OCI-LY1 (cell line): ENCODE measurements around the gene SORCS3.

ENCODE experiments used
- H2AFZ ChIP-seq: fragments of 200-600 bp; sonication (generic), shearing (Covaris generic); 2 replicates; pipeline ENCODE4 v1.6.0; 2014; ENCODE audit warnings: antibody characterized with exemption, mild to moderate bottlenecking, low read length
- H3F3A ChIP-seq: fragments of 200-600 bp; sonication (generic), shearing (Covaris generic); 2 replicates; pipeline ENCODE4 v1.6.0; 2014; ENCODE audit warnings: mild to moderate bottlenecking, antibody characterized with exemption, low read length, moderate library complexity; ENCODE audit not compliant: insufficient read depth
- H3K27ac ChIP-seq: fragments of 200-600 bp; sonication (generic); 2 replicates; pipeline ENCODE4 v1.5.1; 2014; ENCODE audit warnings: low read length, mixed run types, mild to moderate bottlenecking, low read depth; ENCODE audit not compliant: poor library complexity, severe bottlenecking
- H3K27me3 ChIP-seq: fragments of 200-600 bp; sonication (generic); 2 replicates; pipeline ENCODE4 v1.6.0; 2014; ENCODE audit warnings: antibody characterized with exemption, mild to moderate bottlenecking, low read length, moderate library complexity; ENCODE audit not compliant: insufficient read depth
- H3K36me3 ChIP-seq: fragments of 200-600 bp; sonication (generic); 2 replicates; pipeline ENCODE4 v1.6.1; 2014; ENCODE audit warnings: mild to moderate bottlenecking, antibody characterized with exemption, low read length, moderate library complexity, mixed read lengths; ENCODE audit not compliant: insufficient read depth
- H3K4me1 ChIP-seq: fragments of 200-600 bp; sonication (generic); 2 replicates; pipeline ENCODE4 v1.5.1; 2014; ENCODE audit warnings: mild to moderate bottlenecking, low read length, moderate library complexity; ENCODE audit not compliant: insufficient read depth, severe bottlenecking
- H3K4me2 ChIP-seq: fragments of 200-600 bp; sonication (generic), shearing (Covaris generic); 2 replicates; pipeline ENCODE4 v1.6.1; 2014; ENCODE audit warnings: low read length
- H3K4me3 ChIP-seq: fragments of 200-600 bp; sonication (generic); 2 replicates; pipeline ENCODE4 v1.5.1; 2014; ENCODE audit warnings: low read length, low read depth, mild to moderate bottlenecking, mixed read lengths; ENCODE audit not compliant: poor library complexity, severe bottlenecking
- H3K79me2 ChIP-seq: fragments of 200-600 bp; shearing (Covaris generic); 2 replicates; pipeline ENCODE4 v1.6.1; 2016; ENCODE audit warnings: mixed run types, low read length, mixed read lengths; ENCODE audit not compliant: insufficient read depth
- H3K9ac ChIP-seq: fragments of 200-600 bp; sonication (generic), shearing (Covaris generic); 2 replicates; pipeline ENCODE4 v1.6.1; 2014; ENCODE audit warnings: mild to moderate bottlenecking, low read length, mixed read lengths
- H3K9me2 ChIP-seq: fragments of 200-600 bp; sonication (generic), shearing (Covaris generic); 2 replicates; pipeline ENCODE4 v1.6.1; 2014; ENCODE audit warnings: low read depth, mild to moderate bottlenecking, low read length, mixed read lengths
- H3K9me3 ChIP-seq: fragments of 200-600 bp; shearing (Covaris generic); 2 replicates; pipeline ENCODE4 v1.6.1; 2014; ENCODE audit warnings: low read length, mixed read lengths
- H4K20me1 ChIP-seq: fragments of 200-600 bp; sonication (generic), shearing (Covaris generic); 2 replicates; pipeline ENCODE4 v1.6.0; 2016; ENCODE audit warnings: mild to moderate bottlenecking, low read length; ENCODE audit not compliant: insufficient read depth
- EZH2 ChIP-seq: fragments of 200-600 bp; sonication (generic), shearing (Covaris generic); IDR thresholded peaks from 2 replicates; pipeline ENCODE4 v1.8.0; 2017; ENCODE audit warnings: borderline replicate concordance, mixed run types, mild to moderate bottlenecking, antibody characterized with exemption, low read length, moderate library complexity, mixed read lengths
- TF ChIP-seq, protein P1 (sequence below): fragments of 200-600 bp; sonication (generic), shearing (Covaris generic); IDR thresholded peaks from 2 replicates; pipeline ENCODE4 v1.5.1; 2017; ENCODE audit warnings: mild to moderate bottlenecking, antibody characterized with exemption, low read length, moderate library complexity, mixed read lengths

The SORCS3 gene

DNA sequence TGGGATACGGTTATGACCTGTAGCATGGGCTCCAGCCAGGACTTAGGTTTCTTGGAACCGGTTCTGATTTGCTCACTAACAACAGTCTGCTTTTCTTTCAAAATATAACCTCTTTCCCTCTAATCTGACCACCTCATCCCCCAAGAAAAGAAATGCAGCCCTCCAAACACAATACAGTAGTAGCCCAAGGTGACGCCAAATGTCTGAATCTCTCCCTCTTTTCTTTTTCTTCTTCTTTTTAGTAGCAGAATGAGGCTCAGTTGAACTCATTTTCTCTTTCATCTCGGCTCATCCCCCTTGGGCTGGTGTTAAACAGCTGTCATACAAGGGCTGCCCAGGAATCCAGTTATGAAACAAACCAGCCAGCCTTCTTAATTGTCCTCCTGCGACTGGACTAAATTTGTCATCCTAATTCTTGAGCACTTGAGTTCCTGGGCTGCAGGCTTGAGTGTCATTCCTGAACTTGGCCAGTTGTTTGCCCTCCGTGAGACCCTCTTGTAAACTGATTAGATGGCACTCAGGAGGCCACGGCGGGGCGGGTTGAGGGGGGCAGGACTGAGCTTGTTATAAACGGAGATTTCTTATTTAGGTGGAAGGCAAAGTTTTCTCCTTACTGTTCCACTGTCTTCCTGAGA, 94.8 kb downstream of the SORCS3 start:
- Histone ChIP-seq H3K79me2 (no peaks in the 10 kb centered on the region), H3K9me2 (no peaks in the 10 kb centered on the region), H3K4me2 (no peak overlapping the region), H3K4me1 (no peaks in the 10 kb centered on the region), H3K4me3 (no peak overlapping the region), H3K9me3 (no peaks in the 10 kb centered on the region), H4K20me1 (no peaks in the 10 kb centered on the region), H3K27me3 (no peaks in the 10 kb centered on the region), H3F3A (no peaks in the 10 kb centered on the region), H2AFZ (no peak overlapping the region), H3K9ac (no peak overlapping the region), H3K36me3 (no peaks in the 10 kb centered on the region), H3K27ac (no peak overlapping the region)
- no peak for TF ChIP-seq EZH2
- TF ChIP-seq, protein P1, sequence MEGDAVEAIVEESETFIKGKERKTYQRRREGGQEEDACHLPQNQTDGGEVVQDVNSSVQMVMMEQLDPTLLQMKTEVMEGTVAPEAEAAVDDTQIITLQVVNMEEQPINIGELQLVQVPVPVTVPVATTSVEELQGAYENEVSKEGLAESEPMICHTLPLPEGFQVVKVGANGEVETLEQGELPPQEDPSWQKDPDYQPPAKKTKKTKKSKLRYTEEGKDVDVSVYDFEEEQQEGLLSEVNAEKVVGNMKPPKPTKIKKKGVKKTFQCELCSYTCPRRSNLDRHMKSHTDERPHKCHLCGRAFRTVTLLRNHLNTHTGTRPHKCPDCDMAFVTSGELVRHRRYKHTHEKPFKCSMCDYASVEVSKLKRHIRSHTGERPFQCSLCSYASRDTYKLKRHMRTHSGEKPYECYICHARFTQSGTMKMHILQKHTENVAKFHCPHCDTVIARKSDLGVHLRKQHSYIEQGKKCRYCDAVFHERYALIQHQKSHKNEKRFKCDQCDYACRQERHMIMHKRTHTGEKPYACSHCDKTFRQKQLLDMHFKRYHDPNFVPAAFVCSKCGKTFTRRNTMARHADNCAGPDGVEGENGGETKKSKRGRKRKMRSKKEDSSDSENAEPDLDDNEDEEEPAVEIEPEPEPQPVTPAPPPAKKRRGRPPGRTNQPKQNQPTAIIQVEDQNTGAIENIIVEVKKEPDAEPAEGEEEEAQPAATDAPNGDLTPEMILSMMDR = no peak

DNA sequence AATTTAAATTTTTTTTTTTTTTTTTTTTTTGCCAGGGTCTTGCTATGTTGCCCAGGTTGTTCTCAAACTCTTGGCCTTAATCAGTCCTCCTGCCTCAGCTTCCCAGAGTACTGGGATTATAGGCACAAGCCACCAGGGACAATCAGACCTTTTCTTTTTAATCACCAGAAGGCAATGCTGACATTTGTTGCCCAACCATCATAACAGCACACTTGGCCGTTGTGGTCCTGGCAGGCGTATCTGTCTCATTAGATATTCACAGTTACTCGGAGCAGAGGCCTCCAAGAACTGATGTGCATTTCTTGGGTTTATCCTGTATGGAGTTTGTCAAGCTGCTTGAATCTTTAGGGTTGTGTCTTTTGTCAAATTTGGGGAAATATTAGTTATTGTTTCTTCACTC, 100.0 kb downstream of the SORCS3 start:
- Histone ChIP-seq H3F3A (no peaks in the 10 kb centered on the region), H3K9ac (no peak overlapping the region), H3K4me3 (no peak overlapping the region), H3K79me2 (no peaks in the 10 kb centered on the region), H3K9me3 (no peaks in the 10 kb centered on the region), H3K4me1 (no peaks in the 10 kb centered on the region), H2AFZ (no peak overlapping the region), H3K36me3 (no peaks in the 10 kb centered on the region), H3K9me2 (no peaks in the 10 kb centered on the region), H4K20me1 (no peaks in the 10 kb centered on the region), H3K4me2 (no peak overlapping the region), H3K27ac (no peak overlapping the region), H3K27me3 (no peaks in the 10 kb centered on the region)
- no peak for TF ChIP-seq EZH2
- TF ChIP-seq, protein P1 = no peak

DNA sequence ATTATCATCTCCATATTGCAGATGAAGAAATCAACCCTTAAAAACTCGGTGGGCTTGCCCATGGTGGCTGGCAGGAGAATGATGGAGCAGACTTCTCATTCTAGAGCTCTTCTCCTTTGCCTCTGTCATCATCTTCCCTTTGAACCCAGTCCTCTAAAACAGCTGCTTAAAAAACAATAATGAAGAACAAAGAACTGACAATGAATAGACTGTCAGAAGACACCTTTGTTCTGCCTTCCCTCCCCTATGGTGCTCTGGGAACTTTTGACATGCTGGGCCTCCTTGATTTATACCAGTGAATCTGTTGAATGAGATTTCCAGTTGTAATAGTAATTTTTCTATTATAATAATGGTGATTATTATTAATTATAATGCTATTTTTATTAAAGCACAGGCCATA, 103.0 kb downstream of the SORCS3 start:
- Histone ChIP-seq H4K20me1 (no peaks in the 10 kb centered on the region), H3K36me3 (no peaks in the 10 kb centered on the region), H3F3A (no peaks in the 10 kb centered on the region), H3K9me2 (no peaks in the 10 kb centered on the region), H3K79me2 (no peaks in the 10 kb centered on the region), H3K9ac (no peak overlapping the region), H3K4me2 (no peak overlapping the region), H3K27ac (no peak overlapping the region), H2AFZ (no peak overlapping the region), H3K4me3 (no peak overlapping the region), H3K27me3 (no peaks in the 10 kb centered on the region), H3K4me1 (no peaks in the 10 kb centered on the region), H3K9me3 (no peaks in the 10 kb centered on the region)
- TF ChIP-seq, protein P1 = no peak
- TF ChIP-seq EZH2 = no peak
